Panc1 (cell line): ENCODE results near the gene SHANK1.
"Not testable (repeated sequence)": the region's sequence is repeated elsewhere in the genome, so short reads cannot be mapped to it uniquely, and the experiment has no call there.

Experiments
- CTCF ChIP-seq: fragments of 450-650 bp; IDR thresholded peaks from 2 replicates; pipeline ENCODE4 v1.5.1; 2017; ENCODE audit warnings: mild to moderate bottlenecking
- POLR2AphosphoS5 ChIP-seq: IDR thresholded peaks from 2 replicates; pipeline ENCODE4 v1.6.1; 2012; ENCODE audit warnings: mild to moderate bottlenecking, low read depth, low read length, moderate library complexity

DNA sequence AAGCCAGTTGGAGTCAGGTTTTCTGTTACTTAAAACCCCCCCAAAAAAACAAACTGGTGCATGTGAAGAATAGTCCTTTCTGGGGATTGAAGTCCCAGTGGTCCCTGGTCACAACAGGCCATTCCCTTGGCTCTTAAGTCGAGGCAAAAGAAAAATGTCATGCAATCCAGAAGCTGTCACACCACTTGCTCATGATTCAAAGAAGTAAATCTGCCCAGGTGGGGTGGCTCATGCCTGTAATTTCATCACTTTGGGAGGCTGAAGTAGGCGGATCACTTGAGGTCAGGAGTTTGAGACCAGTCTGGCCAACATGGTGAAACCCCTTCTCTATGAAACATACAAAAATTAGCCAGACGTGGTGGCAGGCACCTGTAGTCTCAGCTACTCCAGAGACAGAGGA is 41.9 kb upstream of the SHANK1 start:
- not testable (repeated sequence) for TF ChIP-seq CTCF, POLR2AphosphoS5
